Neutrophil (primary cell): ENCODE data around the gene KCNJ18.
"Not testable (repeated sequence)": the region's sequence is repeated elsewhere in the genome, so short reads cannot be mapped to it uniquely, and the experiment has no call there.

Experiments
- H3K27ac ChIP-seq: fragments of 200-600 bp; sonication (generic); 2 replicates; pipeline ENCODE4 v1.5.1; 2016; ENCODE audit warnings: mild to moderate bottlenecking, moderate library complexity
- H3K27me3 ChIP-seq: fragments of 200-600 bp; sonication (generic); 2 replicates; pipeline ENCODE4 v1.6.0; 2016; ENCODE audit warnings: mild to moderate bottlenecking
- H3K36me3 ChIP-seq: fragments of 200-600 bp; sonication (generic); 2 replicates; pipeline ENCODE4 v1.5.1; 2017
- H3K4me1 ChIP-seq, 2 experiments: fragments of 200-600 bp in 1 of 2; sonication (generic) in 1 of 2; 1 replicate in 1 of 2; 2 replicates in 1 of 2; pipeline versions ENCODE4 v1.5.1 to v1.6.1; 2013 to 2016; ENCODE audit warnings: low read depth in 1 of 2, low read length in 1 of 2, mild to moderate bottlenecking in 1 of 2, moderate library complexity in 1 of 2; ENCODE audit not compliant: control insufficient read depth in 1 of 2, insufficient read depth in 1 of 2
- H3K4me3 ChIP-seq, 2 experiments: fragments of 200-600 bp in 1 of 2; sonication (generic) in 1 of 2; 1 replicate in 1 of 2; 2 replicates in 1 of 2; pipeline ENCODE4 v1.5.1; 2013 to 2016; ENCODE audit warnings: low read depth in 1 of 2, low read length in 1 of 2, mild to moderate bottlenecking in 1 of 2, moderate library complexity in 1 of 2
- H3K9me3 ChIP-seq: fragments of 200-600 bp; sonication (generic); 2 replicates; pipeline ENCODE4 v1.5.1; 2016

Gene KCNJ18

GRCh38 chr17:21691883-21692703 lies at the start of gene KCNJ18:
TSS of gene KCNJ18 (plus strand) at chr17:21692523. CDS start at chr17:21702787, 10,264 bp downstream.
- H3K27ac ChIP-seq, H3K36me3 ChIP-seq, H3K27me3 ChIP-seq, H3K4me3 ChIP-seq, H3K9me3 ChIP-seq, H3K4me1 ChIP-seq: not testable (repeated sequence)

DNA sequence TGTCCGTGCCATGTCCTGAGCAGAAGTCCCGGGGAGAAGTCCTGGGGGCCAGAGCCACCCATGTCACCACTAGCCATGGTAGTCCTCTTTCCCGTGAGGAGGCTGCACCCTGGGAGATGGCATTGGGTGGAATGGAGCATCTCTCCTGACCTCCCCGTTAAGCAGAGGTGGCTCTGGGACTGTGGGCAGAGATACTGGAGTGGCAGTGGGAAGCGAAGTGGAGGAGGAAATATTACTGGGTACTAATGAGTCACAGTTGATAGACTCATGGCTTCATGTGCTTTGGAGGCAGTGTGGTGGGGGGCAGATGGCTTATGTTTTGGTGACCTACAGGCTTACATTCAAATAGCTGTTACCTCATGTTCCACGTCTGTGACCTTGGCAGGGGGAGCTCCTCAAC lies 44.2 kb upstream of the KCNJ18 start:
- not testable (repeated sequence) for H3K4me3 ChIP-seq, H3K4me1 ChIP-seq, H3K36me3 ChIP-seq, H3K27me3 ChIP-seq, H3K27ac ChIP-seq, H3K9me3 ChIP-seq

GRCh38 chr17:21650043-21650442 lies 42.3 kb upstream of the KCNJ18 start:
- H3K27ac ChIP-seq = not testable (repeated sequence)

GRCh38 chr17:21652049-21652448 lies 40.3 kb upstream of the KCNJ18 start:
- H3K9me3 ChIP-seq, H3K27ac ChIP-seq, H3K4me1 ChIP-seq, H3K27me3 ChIP-seq, H3K36me3 ChIP-seq, H3K4me3 ChIP-seq: not testable (repeated sequence)

More at GRCh38 chr17:21650043-21650442, 42.3 kb upstream of the KCNJ18 start:
- not testable (repeated sequence) for H3K36me3 ChIP-seq, H3K9me3 ChIP-seq, H3K27me3 ChIP-seq, H3K4me3 ChIP-seq, H3K4me1 ChIP-seq

- H3K36me3 ChIP-seq, H3K27me3 ChIP-seq, H3K4me1 ChIP-seq, H3K27ac ChIP-seq, H3K9me3 ChIP-seq, H3K4me3 ChIP-seq: not testable (repeated sequence)
These were observed 39.1 kb upstream of the KCNJ18 start for GRCh38 chr17:21653211-21653610.

DNA sequence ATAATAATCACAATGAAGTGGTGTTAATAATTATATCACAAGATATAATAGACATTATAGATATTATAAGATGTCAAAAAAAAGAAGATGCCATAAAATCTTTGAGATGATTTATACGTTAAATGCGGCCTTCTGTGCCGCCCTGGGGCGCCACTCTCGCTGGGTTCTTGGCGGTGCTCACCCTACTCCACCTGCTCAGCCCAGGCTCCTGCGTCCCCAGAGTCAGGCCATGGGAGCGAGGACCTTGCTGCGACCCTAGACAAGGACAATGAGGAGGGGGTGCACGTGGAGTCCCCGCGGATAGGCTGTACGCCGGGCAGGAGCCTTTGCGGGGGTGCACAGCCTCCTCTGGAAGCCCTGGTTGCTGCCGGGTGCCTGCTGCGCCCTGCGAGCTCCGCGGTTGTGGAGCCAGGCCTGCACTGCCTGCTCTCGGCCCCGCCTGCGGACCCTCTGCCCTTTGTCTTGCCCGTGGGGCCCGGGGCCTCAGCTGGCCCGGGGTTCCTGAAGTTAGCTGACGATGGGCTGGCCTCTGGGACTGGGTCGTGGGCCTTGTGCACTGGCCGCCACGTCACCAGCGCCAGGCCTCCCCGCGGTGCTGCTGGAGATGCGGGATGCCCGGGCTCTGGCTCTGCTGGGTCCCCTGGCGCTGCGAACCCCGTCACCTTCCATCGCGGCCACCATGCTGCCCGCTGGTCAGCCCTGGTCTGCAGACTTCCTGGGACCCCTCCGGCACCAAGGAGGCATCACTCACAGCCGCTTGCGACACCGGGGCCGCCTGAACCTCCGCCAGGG lies 35.6 kb upstream of the KCNJ18 start:
- H3K9me3 ChIP-seq, H3K27ac ChIP-seq, H3K27me3 ChIP-seq, H3K4me1 ChIP-seq, H3K4me3 ChIP-seq, H3K36me3 ChIP-seq: not testable (repeated sequence)

DNA sequence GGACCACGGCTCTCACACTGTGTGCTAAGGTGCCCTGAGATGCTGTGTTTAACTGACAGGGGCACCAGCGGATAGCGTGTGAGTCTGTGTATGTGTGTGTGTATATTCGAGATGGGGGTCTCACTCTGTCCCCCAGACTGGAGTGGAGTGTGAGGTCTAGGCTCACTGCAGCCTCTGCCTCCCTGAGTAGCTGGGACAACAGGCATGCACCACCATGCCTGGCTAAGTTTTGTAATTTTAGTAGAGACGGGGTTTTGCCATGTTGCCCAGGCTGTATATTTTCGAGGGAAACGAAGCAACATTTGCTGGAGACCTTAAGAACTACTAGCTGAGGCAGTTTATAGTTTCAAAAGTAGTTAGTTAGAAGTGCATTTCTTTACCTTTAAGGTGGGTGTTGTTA lies 32.7 kb upstream of the KCNJ18 start:
- H3K36me3 ChIP-seq, H3K9me3 ChIP-seq, H3K27ac ChIP-seq, H3K4me1 ChIP-seq, H3K4me3 ChIP-seq, H3K27me3 ChIP-seq: not testable (repeated sequence)

GRCh38 chr17:21661455-21661854 lies 30.9 kb upstream of the KCNJ18 start:
- H3K27ac ChIP-seq, H3K4me1 ChIP-seq, H3K4me3 ChIP-seq, H3K27me3 ChIP-seq, H3K36me3 ChIP-seq, H3K9me3 ChIP-seq: not testable (repeated sequence)

GRCh38 chr17:21663166-21663565 lies 29.2 kb upstream of the KCNJ18 start:
- H3K36me3 ChIP-seq, H3K27me3 ChIP-seq, H3K27ac ChIP-seq, H3K4me1 ChIP-seq, H3K4me3 ChIP-seq, H3K9me3 ChIP-seq: not testable (repeated sequence)

- H3K27me3 ChIP-seq, H3K36me3 ChIP-seq, H3K4me1 ChIP-seq, H3K4me3 ChIP-seq, H3K27ac ChIP-seq, H3K9me3 ChIP-seq: not testable (repeated sequence)
These were observed 28.5 kb upstream of the KCNJ18 start for GRCh38 chr17:21663614-21664474.

GRCh38 chr17:21665171-21665570 lies 27.2 kb upstream of the KCNJ18 start:
- H3K4me3 ChIP-seq, H3K27ac ChIP-seq, H3K36me3 ChIP-seq, H3K27me3 ChIP-seq, H3K9me3 ChIP-seq, H3K4me1 ChIP-seq: not testable (repeated sequence)

DNA sequence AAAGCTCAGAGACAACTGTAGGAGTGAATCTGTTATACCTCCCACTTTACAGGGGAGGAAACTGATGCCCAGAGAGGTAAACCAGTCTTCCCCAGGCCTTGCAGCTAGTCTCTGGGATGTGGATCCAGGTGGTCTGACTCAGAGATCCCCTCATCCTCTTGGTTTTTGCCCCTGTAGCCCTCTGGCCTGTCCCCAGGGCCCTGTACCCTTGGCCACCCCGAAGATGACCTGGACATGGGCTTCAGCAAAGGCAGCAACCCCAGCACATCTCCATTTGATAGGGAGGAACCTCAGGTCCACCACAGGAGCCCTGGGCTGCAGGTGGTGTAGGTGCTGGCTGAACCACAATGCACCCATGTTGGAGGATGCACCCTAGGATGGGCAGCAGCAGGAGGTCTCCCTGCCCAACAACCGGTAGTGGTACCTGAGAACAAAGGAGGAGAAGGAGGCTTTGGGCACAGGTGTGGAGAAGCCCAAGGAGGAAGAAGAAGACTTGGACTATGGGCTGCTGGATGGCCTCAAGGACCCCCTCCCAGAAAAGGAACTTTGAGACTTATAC lies 26.3 kb upstream of the KCNJ18 start:
- not testable (repeated sequence) for H3K27ac ChIP-seq, H3K4me3 ChIP-seq, H3K27me3 ChIP-seq, H3K9me3 ChIP-seq, H3K36me3 ChIP-seq, H3K4me1 ChIP-seq

GRCh38 chr17:21666711-21667412 lies 25.5 kb upstream of the KCNJ18 start:
- not testable (repeated sequence) for H3K36me3 ChIP-seq, H3K4me1 ChIP-seq, H3K27ac ChIP-seq, H3K27me3 ChIP-seq, H3K4me3 ChIP-seq, H3K9me3 ChIP-seq
